Activated CD8-positive, alpha-beta memory T cell treated with anti-CD3 and anti-CD28 coated beads for 36 hours (primary cell): ENCODE results near the gene PBX1. TPM values are rescaled to one million over a fixed set of nuclear protein-coding genes. Genes with fewer than 3 reads are reported as not detected.

Source experiments
- CTCF ChIA-PET: fragments of 350-600 bp; sonication (Branson Sonifier 250); formaldehyde crosslinking; loops from one replicate; lab custom pipeline; 2021; ENCODE audit warnings: antibody characterized with exemption; lab: Charles Lee
- POLR2A ChIA-PET: fragments of 350-600 bp; sonication (Branson Sonifier 250); formaldehyde crosslinking; loops from one replicate; lab custom pipeline; 2021; ENCODE audit warnings: antibody characterized with exemption; lab: Charles Lee
- total RNA-seq, 2 experiments: library from RNA; stranded (reverse); gene quantifications; one replicate each; pipeline ENCODE4 v1.2.3, GENCODE V29; 2021

PBX1 gene
- total RNA-seq, 2 experiments from 2014 or later = not detected

DNA sequence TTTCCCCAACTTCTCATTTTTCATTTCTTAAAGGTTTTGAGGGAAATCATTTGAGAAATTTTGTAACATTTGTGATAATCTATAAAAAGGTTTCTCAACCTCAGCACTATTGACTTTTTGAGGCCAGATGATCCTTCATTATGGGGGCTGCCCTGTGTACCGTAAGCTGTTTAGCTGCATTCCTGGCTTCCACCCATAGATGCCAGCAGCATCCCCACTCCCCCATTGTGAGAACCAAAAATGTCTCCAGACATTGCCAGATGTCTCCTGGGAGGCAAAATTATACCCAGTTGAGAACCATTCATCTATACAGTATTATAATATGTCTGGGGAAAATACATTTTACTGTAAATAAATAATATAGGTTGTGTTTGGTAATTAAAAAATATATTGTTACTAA is 146.0 kb downstream of the PBX1 start:
- ChIA-PET CTCF (no interaction called here), POLR2A (no interaction called here)

DNA sequence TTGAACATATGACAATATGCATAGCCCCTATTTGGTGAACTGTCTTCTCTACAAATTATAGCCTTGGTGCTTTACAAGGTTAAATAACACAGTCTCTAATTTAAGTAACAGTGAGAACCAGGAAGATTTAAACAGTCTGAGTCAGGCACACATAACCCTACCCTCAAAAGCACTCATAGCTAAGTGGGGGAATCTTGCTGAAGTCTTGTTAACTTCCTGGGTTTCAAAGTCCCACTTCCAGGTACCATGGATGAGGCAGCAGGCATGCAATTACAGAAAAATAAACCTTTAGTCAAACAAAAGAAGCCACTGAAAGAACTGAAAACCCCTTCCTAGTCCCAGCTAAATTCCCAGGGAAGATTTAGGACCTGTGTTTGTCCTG is 147.6 kb downstream of the PBX1 start:
- ChIA-PET CTCF (no interaction called here), POLR2A (no interaction called here)

GRCh38 chr1:164707868-164708331 is 148.9 kb downstream of the PBX1 start:
- ChIA-PET CTCF (no interaction called here), POLR2A (no interaction called here)

- POLR2A ChIA-PET = no interaction called here
- CTCF ChIA-PET = no interaction called here
These were observed 149.6 kb downstream of the PBX1 start for GRCh38 chr1:164708596-164708995.

- ChIA-PET POLR2A (no interaction called here), CTCF (no interaction called here)
These were observed 150.1 kb downstream of the PBX1 start for GRCh38 chr1:164709126-164709525.

DNA sequence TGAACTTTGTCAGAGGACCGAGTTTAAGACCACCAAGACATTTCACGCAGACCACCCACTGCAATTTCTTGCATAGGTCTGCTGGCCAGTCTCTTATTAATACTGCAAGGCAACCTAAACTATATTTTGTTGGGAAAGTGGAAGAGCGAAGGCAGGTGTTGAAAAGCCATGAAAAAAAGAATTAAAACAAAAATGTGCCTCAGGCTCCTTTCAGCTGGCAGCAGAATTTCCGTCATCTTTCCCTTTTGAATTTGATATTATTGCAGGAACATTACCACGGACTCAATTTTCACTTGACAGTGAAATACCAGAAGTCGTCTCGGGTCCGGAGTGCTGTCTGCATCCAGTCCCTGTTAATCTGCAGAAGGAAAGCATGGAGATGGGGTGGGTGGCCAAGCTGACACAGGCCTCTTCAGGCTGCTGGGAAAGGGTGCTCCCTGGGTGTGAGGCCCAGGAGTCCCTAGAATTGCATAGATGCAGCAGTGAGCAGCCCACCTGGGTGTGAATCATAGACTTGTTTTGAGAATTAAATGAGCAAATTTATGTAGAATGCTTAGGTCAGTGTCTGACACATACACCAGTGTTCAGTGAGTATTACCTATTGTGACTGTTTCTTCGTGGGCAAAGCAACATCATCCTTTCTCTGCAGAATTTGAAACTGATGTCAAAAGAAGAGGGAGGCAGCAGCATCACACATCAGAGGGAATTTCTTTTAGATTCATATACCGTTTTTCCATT is 150.7 kb downstream of the PBX1 start:
- POLR2A ChIA-PET = no interaction called here
- CTCF ChIA-PET = no interaction called here

GRCh38 chr1:164712131-164713036 is 153.4 kb downstream of the PBX1 start:
- CTCF ChIA-PET = no interaction called here
- POLR2A ChIA-PET = no interaction called here

DNA sequence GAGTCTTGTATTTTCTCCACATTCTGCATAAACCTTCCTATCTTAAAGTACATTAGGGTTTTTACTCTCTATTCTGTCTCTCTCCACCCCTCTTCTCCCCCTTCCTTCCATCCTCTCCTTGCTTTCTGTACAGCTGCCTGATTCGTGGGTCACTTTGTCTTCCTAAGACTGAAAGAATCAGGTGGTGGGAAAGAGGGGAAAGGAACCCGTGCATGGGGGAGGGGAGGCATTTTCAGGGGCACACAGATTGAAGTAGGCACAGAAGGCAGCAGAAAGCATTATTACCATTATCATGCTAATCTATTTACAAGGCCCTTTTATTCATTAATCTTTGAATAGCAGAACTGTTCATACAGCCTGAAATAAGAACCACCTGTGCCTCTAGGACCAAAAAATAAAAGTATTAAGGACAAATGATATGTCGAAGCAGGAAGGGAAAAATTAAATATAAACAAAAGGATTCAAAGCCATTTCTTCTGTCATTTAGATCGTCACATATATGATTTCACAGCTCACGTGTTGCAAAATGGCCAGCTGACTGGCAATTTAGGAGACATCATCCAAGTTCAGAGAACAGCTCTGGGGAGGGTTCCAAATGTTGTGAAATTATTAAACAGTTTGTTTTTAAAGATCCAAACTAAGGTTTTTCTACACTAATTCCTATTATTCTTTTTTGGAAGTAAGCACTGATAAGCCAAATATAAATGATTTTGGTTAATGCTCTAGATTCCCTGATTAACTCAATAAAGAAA is 154.6 kb downstream of the PBX1 start:
- POLR2A ChIA-PET = no interaction called here
- CTCF ChIA-PET = no interaction called here

DNA sequence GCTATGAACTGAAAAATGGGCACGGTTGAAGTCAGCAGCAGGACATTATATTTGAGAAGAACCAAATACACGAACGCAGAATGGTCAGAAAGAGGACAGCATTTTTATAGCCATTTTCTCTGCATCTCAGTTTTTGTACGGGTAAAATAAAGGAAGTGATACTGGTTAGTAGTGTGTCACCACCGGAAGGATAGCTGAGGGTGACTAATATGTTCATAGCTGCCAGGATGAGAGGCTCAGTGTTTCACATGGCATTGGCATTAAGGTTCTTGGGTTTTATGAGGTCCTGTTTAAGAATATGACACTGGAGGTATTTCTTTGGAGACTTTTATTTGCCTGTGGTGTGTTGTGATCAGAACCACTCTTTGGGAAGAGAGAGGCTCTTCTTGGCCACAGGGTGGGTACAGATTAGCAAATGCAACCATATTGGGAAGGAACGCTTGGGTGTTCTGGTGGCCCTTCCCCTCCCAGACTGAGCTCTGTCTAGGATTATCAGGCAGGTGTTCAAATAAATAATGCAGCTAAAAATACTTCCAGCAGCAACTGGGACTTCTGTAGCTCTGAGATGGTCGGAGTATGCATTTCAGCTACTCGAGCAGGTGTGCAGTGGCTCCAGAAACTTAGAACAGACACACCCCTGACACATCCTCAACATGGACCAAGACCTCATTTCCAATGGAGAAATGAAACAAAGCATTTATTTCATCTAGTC is 158.2 kb downstream of the PBX1 start:
- POLR2A ChIA-PET = no interaction called here
- CTCF ChIA-PET = no interaction called here

GRCh38 chr1:164718821-164719220 is 159.8 kb downstream of the PBX1 start:
- ChIA-PET CTCF (no interaction called here), POLR2A (no interaction called here)

DNA sequence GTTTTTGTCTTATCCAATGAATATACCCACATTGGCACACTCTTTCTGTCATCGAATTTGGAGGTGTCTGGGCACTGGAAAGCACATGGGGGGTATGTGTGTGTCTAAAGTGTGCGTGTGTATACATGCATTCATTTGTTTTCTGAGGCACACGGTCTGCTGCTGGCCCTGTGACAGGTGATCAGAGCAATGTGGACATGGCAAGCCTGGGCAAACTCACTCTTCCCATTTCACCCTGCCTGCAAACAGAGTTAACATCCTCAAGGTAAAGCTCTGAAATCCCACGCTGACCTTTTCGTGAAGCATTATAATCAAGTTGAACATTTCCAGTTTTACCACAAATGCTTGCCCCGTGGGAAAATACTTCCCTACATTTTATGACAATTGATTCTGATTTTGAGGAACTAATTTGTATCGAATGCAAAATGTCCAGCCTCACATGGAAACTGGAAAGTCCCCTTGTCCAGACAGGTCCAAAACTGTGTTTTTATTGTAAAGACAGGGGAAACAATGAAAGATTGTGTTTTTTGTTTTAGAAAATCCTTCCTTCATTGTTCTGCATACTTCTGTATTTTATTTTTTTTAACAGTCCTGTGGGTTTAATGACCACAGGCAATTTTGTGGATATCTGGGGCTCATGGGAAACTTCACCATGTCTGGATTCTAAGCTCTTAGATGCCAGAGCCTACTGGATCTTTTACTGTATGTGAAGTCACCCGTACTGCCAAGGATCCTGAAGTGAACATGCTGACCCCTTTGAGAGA is 160.9 kb downstream of the PBX1 start:
- ChIA-PET POLR2A (no interaction called here), CTCF (no interaction called here)

DNA sequence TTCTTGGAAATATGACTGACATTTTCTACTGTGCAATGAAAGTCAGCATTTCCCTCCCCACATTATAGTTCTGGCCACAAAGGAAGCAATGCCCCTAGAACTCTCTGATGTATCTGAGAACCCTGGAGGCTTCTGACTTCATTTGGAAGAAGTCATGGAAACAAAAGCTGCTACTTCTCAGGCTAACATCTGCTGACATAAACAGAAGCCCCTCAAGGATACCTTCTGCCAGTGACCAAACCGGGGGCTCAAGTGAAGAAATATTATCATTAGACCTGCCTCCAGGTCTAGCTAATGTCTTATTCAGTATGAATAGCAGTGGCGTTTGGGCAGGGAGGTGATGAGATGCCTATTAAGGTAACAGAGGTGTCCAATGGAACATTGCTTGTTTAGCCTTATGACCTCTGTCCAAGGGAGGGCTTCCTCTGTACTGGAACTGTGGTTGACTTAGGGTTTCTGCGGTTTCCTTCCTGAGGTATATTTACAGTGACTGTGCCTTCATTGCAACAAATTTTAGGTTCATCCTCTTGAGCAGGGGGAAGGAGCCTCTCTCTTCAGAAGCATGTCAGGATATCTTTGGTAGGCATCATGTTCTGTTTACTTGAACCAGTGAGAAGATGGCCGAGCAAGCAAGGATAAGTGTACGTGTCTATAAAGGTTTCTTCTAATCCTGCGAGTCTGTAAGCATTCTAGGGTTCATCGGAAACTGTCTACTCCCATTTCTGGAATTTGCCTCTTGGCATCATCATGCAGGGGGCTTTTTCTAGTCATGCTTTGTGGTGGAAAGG is 161.7 kb downstream of the PBX1 start:
- ChIA-PET POLR2A (no interaction called here), CTCF (no interaction called here)

DNA sequence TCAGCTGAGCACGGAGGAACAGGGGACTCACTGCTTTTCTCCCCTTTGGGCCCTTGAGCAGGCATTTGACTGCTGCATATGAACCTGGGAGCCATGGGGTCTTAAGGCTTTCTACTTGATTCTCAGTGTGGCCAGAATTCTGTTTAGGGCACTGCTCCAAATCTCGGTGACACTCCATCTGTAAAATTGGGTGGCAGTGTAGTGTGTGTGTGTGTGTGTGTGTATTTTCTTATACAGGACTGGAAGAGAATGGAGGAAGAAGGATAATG is 162.2 kb downstream of the PBX1 start:
- ChIA-PET POLR2A (no interaction called here), CTCF (no interaction called here)

DNA sequence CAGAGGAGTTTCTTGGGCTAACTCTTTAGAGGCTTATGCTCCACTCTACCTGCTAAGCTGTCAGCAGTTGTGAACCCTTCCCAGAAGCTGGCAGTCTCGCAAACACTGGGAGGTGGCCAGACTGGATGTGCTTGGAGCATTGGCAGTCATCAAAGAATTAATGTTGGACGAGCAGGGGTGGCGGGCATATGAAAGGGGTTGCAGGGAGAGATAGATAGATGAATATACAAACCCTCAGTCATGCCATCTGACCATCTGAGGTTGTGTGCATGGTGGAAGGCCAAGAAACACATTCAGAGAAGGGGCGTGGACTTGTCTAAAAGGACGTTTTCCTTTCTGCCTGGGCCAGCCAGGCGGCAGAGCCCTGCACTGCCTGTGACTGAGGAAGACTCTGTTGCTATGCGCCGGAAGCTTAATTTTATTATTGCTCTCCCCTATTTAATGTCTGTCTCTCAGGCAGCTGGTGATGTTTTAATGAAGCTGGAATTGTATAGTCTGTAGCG is 164.4 kb downstream of the PBX1 start:
- ChIA-PET POLR2A (no interaction called here), CTCF (no interaction called here)

GRCh38 chr1:164725401-164725800 is 166.4 kb downstream of the PBX1 start:
- ChIA-PET CTCF (no interaction called here), POLR2A (no interaction called here)

DNA sequence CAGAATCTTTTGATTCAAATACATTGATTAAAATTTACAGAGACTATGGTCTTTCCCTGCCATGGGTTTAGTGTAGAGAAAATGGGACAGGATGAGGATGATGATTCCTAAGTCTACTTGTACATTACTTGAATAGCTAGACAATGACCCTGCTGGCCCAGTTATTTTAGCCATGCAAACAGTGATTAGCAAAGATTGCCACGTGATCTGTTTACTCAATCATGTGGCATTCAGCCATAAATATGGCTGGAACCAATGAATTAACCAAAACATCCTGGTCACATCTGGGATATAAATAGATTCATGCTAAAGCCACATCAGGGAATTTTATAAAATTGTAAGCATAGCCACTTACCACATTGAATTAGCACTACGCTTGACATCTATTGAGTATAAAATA is 167.3 kb downstream of the PBX1 start:
- POLR2A ChIA-PET = no interaction called here
- CTCF ChIA-PET = no interaction called here

GRCh38 chr1:164728719-164729118 is 169.7 kb downstream of the PBX1 start:
- CTCF ChIA-PET = no interaction called here

GRCh38 chr1:164731161-164731876 is 172.3 kb downstream of the PBX1 start:
- CTCF ChIA-PET = no interaction called here
- POLR2A ChIA-PET = no interaction called here

More at GRCh38 chr1:164728719-164729118, 169.7 kb downstream of the PBX1 start:
- POLR2A ChIA-PET = no interaction called here
